G401 (cell line): ENCODE results near the gene CCDC181. TPM values are rescaled to one million over a fixed set of nuclear protein-coding genes. Genes with fewer than 3 reads are reported as not detected.

Experiments used
- DNase-seq: peaks from one replicate; pipeline ENCODE4 v3.0.0-alpha.2; 2015; ENCODE audit warnings: low spot score
- in situ Hi-C: cut with HindIII; loops from 2 replicates; pipeline ENCODE4 v1.10.0; 2016; ENCODE audit warnings: low sequenced_read_pairs, mixed read lengths
- total RNA-seq: library from RNA; depleted of rRNA; stranded (reverse); fragments of >200 nt; shearing (Covaris generic); gene quantifications from 2 replicates; pipeline ENCODE4 v1.2.3, GENCODE V29; 2014; rRNA removed

The CCDC181 gene
- total RNA-seq, 1 experiment from 2014 or later: not detected

- in situ Hi-C loops: no loop called here
- DNase-seq: no peak
Observed at GRCh38 chr1:169346036-169346589, 81.2 kb downstream of the CCDC181 start.

- in situ Hi-C loops: no loop called here
- no peak for DNase-seq
Observed at GRCh38 chr1:169345511-169345910, 81.8 kb downstream of the CCDC181 start.

Other genes with a start within 250 kb of the CCDC181 start
- 11.9 and 15.4 TPM in 2 replicates for gene NME7, start 59.7 kb downstream of the CCDC181 start, total RNA-seq
- gene BLZF1, start 59.3 kb downstream of the CCDC181 start, total RNA-seq: 15.7 and 20.4 TPM in 2 replicates
- 11.3 and 18.7 TPM in 2 replicates for gene SLC19A2, start 58.5 kb upstream of the CCDC181 start, total RNA-seq
- 0.06 and 0.10 TPM in 2 replicates for gene F5, start 159.0 kb upstream of the CCDC181 start, total RNA-seq
- gene SELP, start 202.7 kb upstream of the CCDC181 start, total RNA-seq: not detected in 2 replicates